Mesenchymal stem cell (in vitro differentiated cells and primary cell): ENCODE data around the gene GCSAML.
"Not testable (repeated sequence)": the region's sequence is repeated elsewhere in the genome, so short reads cannot be mapped to it uniquely, and the experiment has no call there.

Experiments
- DNase-seq: peaks from one replicate; pipeline ENCODE4 v3.0.0-alpha.2; 2013
- H2AFZ ChIP-seq: one replicate; pipeline ENCODE4 v1.6.1; 2013; ENCODE audit warnings: low read depth, mild to moderate bottlenecking, control low read depth, inconsistent platforms, low read length, moderate library complexity
- H2AK5ac ChIP-seq: 2 replicates; pipeline ENCODE4 v1.6.1; 2013; ENCODE audit warnings: low read length, moderate library complexity, mild to moderate bottlenecking, inconsistent platforms; ENCODE audit not compliant: severe bottlenecking
- H2BK120ac ChIP-seq: one replicate; pipeline ENCODE4 v1.6.1; 2013; ENCODE audit warnings: low read depth, mild to moderate bottlenecking, inconsistent platforms, low read length, moderate library complexity
- H2BK12ac ChIP-seq, 2 experiments: one replicate each; pipeline ENCODE4 v1.6.1; 2013; ENCODE audit warnings: inconsistent platforms in 2 of 2, low read length in 2 of 2, mild to moderate bottlenecking in 2 of 2, moderate library complexity in 2 of 2, control low read depth in 1 of 2
- H2BK15ac ChIP-seq: one replicate; pipeline ENCODE4 v1.6.1; 2013; ENCODE audit warnings: mild to moderate bottlenecking, low read depth, inconsistent platforms; ENCODE audit not compliant: poor library complexity, severe bottlenecking
- H2BK5ac ChIP-seq: 2 replicates; pipeline ENCODE4 v1.6.1; 2013; ENCODE audit warnings: low read depth, mild to moderate bottlenecking, low read length, control low read depth, inconsistent platforms; ENCODE audit not compliant: poor library complexity, severe bottlenecking
- H3K14ac ChIP-seq, 2 experiments: one replicate each; pipeline ENCODE4 v1.6.1; 2013; ENCODE audit warnings: inconsistent platforms in 2 of 2, low read length in 2 of 2, control low read depth in 1 of 2, mild to moderate bottlenecking in 1 of 2, moderate library complexity in 1 of 2
- H3K18ac ChIP-seq, 2 experiments: one replicate each; pipeline ENCODE4 v1.6.1; 2013; ENCODE audit warnings: inconsistent platforms in 2 of 2, low read length in 2 of 2, control low read depth in 1 of 2, low read depth in 1 of 2, mild to moderate bottlenecking in 1 of 2
- H3K23ac ChIP-seq, 2 experiments: one replicate each; pipeline ENCODE4 v1.6.1; 2013; ENCODE audit warnings: inconsistent platforms in 2 of 2, low read length in 2 of 2, mild to moderate bottlenecking in 2 of 2, moderate library complexity in 2 of 2, control low read depth in 1 of 2
- H3K27ac ChIP-seq: 2 replicates; pipeline ENCODE4 v1.5.1; 2013; ENCODE audit warnings: mild to moderate bottlenecking, moderate library complexity, low read length, control low read depth, inconsistent platforms; ENCODE audit not compliant: poor library complexity, severe bottlenecking
- H3K27me3 ChIP-seq, 2 experiments: 2 replicates each; pipeline versions ENCODE4 v1.6.1 to v1.7.0; 2013; ENCODE audit warnings: low read length in 2 of 2, mild to moderate bottlenecking in 2 of 2, moderate library complexity in 2 of 2, control low read depth in 1 of 2, inconsistent platforms in 1 of 2; ENCODE audit not compliant: control insufficient read depth in 1 of 2, insufficient read depth in 1 of 2
- H3K36me3 ChIP-seq, 2 experiments: 2 replicates each; pipeline versions ENCODE4 v1.6.1 to v1.7.0; 2013; ENCODE audit warnings: low read length in 2 of 2, control low read depth in 1 of 2, inconsistent platforms in 1 of 2, low read depth in 1 of 2, mild to moderate bottlenecking in 1 of 2; ENCODE audit not compliant: insufficient read depth in 2 of 2, control insufficient read depth in 1 of 2
- H3K4ac ChIP-seq, 2 experiments: one replicate each; pipeline ENCODE4 v1.6.1; 2013; ENCODE audit warnings: inconsistent platforms in 2 of 2, low read length in 2 of 2, mild to moderate bottlenecking in 2 of 2, moderate library complexity in 2 of 2, control low read depth in 1 of 2, low read depth in 1 of 2
- H3K4me1 ChIP-seq: 2 replicates; pipeline ENCODE4 v1.6.1; 2013; ENCODE audit warnings: low read depth, low read length, control low read depth; ENCODE audit not compliant: control insufficient read depth, insufficient read depth
- H3K4me2 ChIP-seq: 2 replicates; pipeline ENCODE4 v1.6.1; 2013; ENCODE audit warnings: low read length, mild to moderate bottlenecking, inconsistent platforms; ENCODE audit not compliant: poor library complexity, severe bottlenecking
- H3K4me3 ChIP-seq, 2 experiments: 2 replicates each; pipeline versions ENCODE4 v1.5.1 to v1.7.0; 2013; ENCODE audit warnings: low read length in 2 of 2, mild to moderate bottlenecking in 2 of 2, control low read depth in 1 of 2, low read depth in 1 of 2; ENCODE audit not compliant: insufficient read depth in 1 of 2
- H3K79me1 ChIP-seq: replicated peaks from 2 replicates; pipeline ENCODE4 v1.6.1; 2013; ENCODE audit warnings: mild to moderate bottlenecking, control low read depth, low read length, inconsistent platforms; ENCODE audit not compliant: poor library complexity, severe bottlenecking
- H3K9ac ChIP-seq: 2 replicates; pipeline ENCODE4 v1.7.0; 2013; ENCODE audit warnings: mild to moderate bottlenecking, low read length, moderate library complexity
- H3K9me3 ChIP-seq: 2 replicates; pipeline ENCODE4 v1.7.0; 2013; ENCODE audit warnings: mild to moderate bottlenecking, low read length; ENCODE audit not compliant: control insufficient read depth
- H4K8ac ChIP-seq: one replicate; pipeline ENCODE4 v1.6.1; 2013; ENCODE audit warnings: inconsistent platforms, mild to moderate bottlenecking, low read length, moderate library complexity
- H4K91ac ChIP-seq: one replicate; pipeline ENCODE4 v1.6.1; 2013; ENCODE audit warnings: mild to moderate bottlenecking, low read length, inconsistent platforms
- WGBS: methylation state at CpG from one replicate; pipeline ENCODE4 v1.1.7; 2013; ENCODE audit warnings: mixed read lengths; 5-methylcytosine and 5-hydroxymethylcytosine counted together

GCSAML gene

DNA sequence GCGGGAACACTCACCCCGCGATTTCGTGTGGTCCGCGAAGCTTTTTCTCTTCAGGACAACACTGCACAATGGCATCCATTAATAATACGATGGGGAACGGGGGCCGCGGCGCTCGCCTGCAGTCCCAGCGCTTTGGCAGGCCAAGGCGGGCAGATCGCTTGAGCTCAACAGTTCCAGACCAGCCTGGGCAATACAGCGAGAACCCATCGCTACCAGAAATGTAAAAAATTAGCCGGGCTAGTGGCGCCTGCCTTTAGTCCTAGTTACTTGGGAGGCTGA lies 30.4 kb upstream of the GCSAML start:
- Histone ChIP-seq H3K14ac (no peak overlapping the region), H3K4me1 (peaks cover 1% of the 10 kb centered on the region), H2AFZ (no peak overlapping the region), H2BK120ac (no peak overlapping the region), H3K9ac (no peak overlapping the region), H3K79me1 (no peaks in the 10 kb centered on the region), H3K4ac (no peak overlapping the region), H3K27ac (no peak overlapping the region), H4K91ac (no peak overlapping the region), H3K4me3 (no peak overlapping the region), H3K9me3 (peaks cover 14% of the 10 kb centered on the region), H3K36me3 (peaks cover 0 to 4% of the 10 kb centered on the region in 2 experiments), H2BK5ac (no peak overlapping the region), H4K8ac (no peak overlapping the region), H2BK12ac (no peak overlapping the region), H3K23ac (no peak overlapping the region), H2AK5ac (no peak overlapping the region), H3K4me2 (no peak overlapping the region), H3K27me3 (no peaks in the 10 kb centered on the region), H2BK15ac (no peak overlapping the region), H3K18ac (no peak overlapping the region)
- no peak for DNase-seq
- WGBS = 96% methylated on average over 19 of the region's 19 CpGs

DNA sequence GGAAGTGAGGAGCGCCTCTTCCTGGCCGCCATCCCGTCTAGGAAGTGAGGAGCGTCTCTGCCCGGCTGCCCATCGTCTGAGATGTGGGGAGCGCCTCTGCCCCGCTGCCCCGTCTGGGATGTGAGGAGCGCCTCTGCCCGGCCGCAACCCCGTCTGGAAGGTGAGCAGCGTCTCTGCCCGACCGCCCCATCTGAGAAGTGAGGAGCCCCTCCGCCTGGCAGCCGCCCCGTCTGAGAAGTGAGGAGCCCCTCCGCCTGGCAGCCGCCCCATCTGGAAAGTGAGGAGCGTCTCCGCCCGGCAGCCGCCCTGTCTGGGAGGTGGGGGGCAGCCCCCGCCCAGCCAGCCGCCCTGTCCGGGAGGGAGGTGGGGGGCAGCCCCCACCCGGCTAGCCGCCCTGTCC lies 27.0 kb upstream of the GCSAML start:
- H2BK5ac ChIP-seq, H2AFZ ChIP-seq, H3K4me3 ChIP-seq, H3K27me3 ChIP-seq, H3K79me1 ChIP-seq, H3K14ac ChIP-seq, H4K91ac ChIP-seq, H3K9me3 ChIP-seq, H3K23ac ChIP-seq, H3K27ac ChIP-seq, H3K18ac ChIP-seq, H2BK12ac ChIP-seq, H3K4me2 ChIP-seq, H2AK5ac ChIP-seq, H4K8ac ChIP-seq, H3K36me3 ChIP-seq, H3K4me1 ChIP-seq, H3K4ac ChIP-seq, H2BK15ac ChIP-seq, H2BK120ac ChIP-seq, DNase-seq, H3K9ac ChIP-seq: not testable (repeated sequence)
- WGBS = 86% methylated on average over 16 of the region's 30 CpGs

DNA sequence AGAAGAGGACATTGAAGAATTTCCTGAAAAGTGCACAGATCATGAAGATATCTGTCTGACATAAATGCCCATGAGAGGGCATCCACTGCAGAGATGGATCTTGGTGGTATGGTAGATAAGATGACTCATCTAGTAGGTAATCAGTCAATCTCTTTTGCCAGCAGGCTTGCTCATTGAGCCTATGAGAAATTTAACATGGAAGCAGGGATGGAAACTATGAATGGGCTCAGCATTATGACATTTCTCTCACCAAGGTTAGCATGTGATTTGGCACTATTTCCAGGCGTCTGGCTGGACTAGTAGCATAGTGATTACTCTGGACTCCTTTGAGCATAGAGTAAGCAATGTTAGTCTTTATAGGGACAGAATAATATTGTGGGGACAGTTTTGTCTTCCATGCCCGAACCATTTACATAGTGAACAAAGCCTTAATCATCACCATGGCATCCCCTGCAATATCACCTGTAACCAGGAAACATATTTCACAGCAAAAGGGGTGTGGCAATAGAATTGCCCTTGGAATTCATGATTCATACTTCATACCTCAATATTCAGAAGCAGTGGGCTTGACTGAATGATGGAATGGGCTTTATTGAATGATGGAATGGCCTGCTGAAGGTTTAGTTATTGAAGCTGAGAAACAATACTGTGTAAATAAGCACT lies 20.0 kb upstream of the GCSAML start:
- Histone ChIP-seq H3K23ac (no peak overlapping the region), H3K14ac (no peak overlapping the region), H2BK120ac (no peak overlapping the region), H2AK5ac (no peak overlapping the region), H2AFZ (no peak overlapping the region), H3K4ac (no peak overlapping the region), H2BK12ac (no peak overlapping the region), H4K91ac (no peak overlapping the region), H3K79me1 (no peaks in the 10 kb centered on the region), H3K36me3 (no peaks in the 10 kb centered on the region), H3K4me1 (no peaks in the 10 kb centered on the region), H3K9ac (no peak overlapping the region), H3K18ac (no peak overlapping the region), H3K27ac (no peak overlapping the region), H2BK5ac (no peak overlapping the region), H4K8ac (no peak overlapping the region), H3K4me2 (no peak overlapping the region), H3K9me3 (peaks cover 10% of the 10 kb centered on the region), H2BK15ac (no peak overlapping the region), H3K27me3 (no peaks in the 10 kb centered on the region), H3K4me3 (no peak overlapping the region)
- WGBS = 100% methylated on average over 1 of the region's 2 CpGs
- no peak for DNase-seq

DNA sequence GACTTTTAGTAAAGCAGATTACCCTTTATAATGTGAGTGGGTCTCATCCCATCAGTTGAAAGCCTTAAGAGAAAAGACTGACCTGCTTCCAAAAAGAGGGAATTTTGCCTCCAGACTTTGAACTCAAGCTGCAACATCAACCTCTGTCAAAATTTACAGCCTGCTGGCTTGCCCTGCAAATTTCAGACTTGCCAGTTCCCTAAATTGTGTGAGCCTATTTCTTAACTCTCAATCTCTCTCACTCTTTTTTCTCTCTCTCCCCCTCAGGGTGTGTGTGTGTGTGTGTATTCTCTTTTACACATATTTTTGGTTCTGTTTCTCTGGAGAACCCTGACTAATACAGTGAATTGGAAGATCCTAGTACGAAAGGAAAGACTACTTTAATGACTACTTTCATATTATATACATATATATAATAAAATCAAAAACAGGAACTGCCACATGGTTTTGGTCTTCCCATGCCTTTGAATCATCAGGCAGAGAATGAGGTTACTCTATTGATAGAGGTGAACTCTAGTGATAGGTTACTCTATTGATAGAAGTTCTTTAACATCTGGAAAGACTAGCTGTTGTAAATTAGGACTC lies 19.1 kb upstream of the GCSAML start:
- Histone ChIP-seq H4K91ac (no peak overlapping the region), H3K36me3 (no peaks in the 10 kb centered on the region), H2BK12ac (no peak overlapping the region), H3K4ac (no peak overlapping the region), H2BK5ac (no peak overlapping the region), H3K9ac (no peak overlapping the region), H3K23ac (no peak overlapping the region), H2BK120ac (no peak overlapping the region), H3K4me2 (no peak overlapping the region), H3K79me1 (no peaks in the 10 kb centered on the region), H3K4me3 (no peak overlapping the region), H4K8ac (no peak overlapping the region), H2BK15ac (no peak overlapping the region), H3K27ac (no peak overlapping the region), H2AK5ac (no peak overlapping the region), H3K9me3 (peaks cover 10% of the 10 kb centered on the region), H3K27me3 (no peaks in the 10 kb centered on the region), H2AFZ (no peak overlapping the region), H3K4me1 (no peaks in the 10 kb centered on the region), H3K14ac (no peak overlapping the region), H3K18ac (no peak overlapping the region)
- no peak for DNase-seq
- no CpG with 5 or more reads among the region's 1 CpG for WGBS
